CD14-positive monocyte (primary cell): Measurements from ENCODE around the gene PLIN3. TPM values are rescaled to one million over a fixed set of nuclear protein-coding genes. Genes with fewer than 3 reads are reported as not detected.

Source experiments
- DNase-seq, 3 donors: peaks; one replicate each; pipeline ENCODE4 v3.0.0-alpha.2; 2011 to 2022
- H2AFZ ChIP-seq: 2 replicates; pipeline ENCODE4 v1.6.0; 2012; ENCODE audit warnings: mild to moderate bottlenecking, low read depth, low read length, inconsistent platforms; ENCODE audit not compliant: insufficient read depth, poor library complexity, severe bottlenecking
- H3K27ac ChIP-seq, 2 donors: 1 replicate in 1 of 2; 2 replicates in 1 of 2; pipeline ENCODE4 v1.5.1; 2012 to 2013; ENCODE audit warnings: low read length in 2 of 2, control low read depth in 1 of 2, inconsistent platforms in 1 of 2, low read depth in 1 of 2, mild to moderate bottlenecking in 1 of 2
- H3K27me3 ChIP-seq, 2 donors: one replicate each; pipeline versions ENCODE4 v1.6.0 to v1.6.1; 2011 to 2013; ENCODE audit warnings: low read length in 2 of 2; ENCODE audit not compliant: control insufficient read depth in 2 of 2, insufficient read depth in 2 of 2
- H3K36me3 ChIP-seq, 2 donors: replicated peaks in 1 of 2; 1 replicate in 1 of 2; 2 replicates in 1 of 2; pipeline versions ENCODE4 v1.5.1 to v1.6.1; 2012 to 2013; ENCODE audit warnings: low read length in 2 of 2, control low read depth in 1 of 2, inconsistent platforms in 1 of 2, mild to moderate bottlenecking in 1 of 2; ENCODE audit not compliant: insufficient read depth in 2 of 2, control insufficient read depth in 1 of 2
- H3K4me1 ChIP-seq, 2 donors: 1 replicate in 1 of 2; 2 replicates in 1 of 2; pipeline versions ENCODE4 v1.5.1 to v1.6.1; 2012 to 2013; ENCODE audit warnings: low read length in 2 of 2, control low read depth in 1 of 2, inconsistent platforms in 1 of 2, mild to moderate bottlenecking in 1 of 2, moderate library complexity in 1 of 2; ENCODE audit not compliant: insufficient read depth in 2 of 2, control insufficient read depth in 1 of 2
- H3K4me2 ChIP-seq: replicated peaks from 2 replicates; pipeline ENCODE3; 2012; ENCODE audit warnings: low read length, moderate library complexity, mild to moderate bottlenecking; ENCODE audit not compliant: poor library complexity, severe bottlenecking; ENCODE audit errors: extremely low read depth
- H3K4me3 ChIP-seq, 3 experiments: fragments of 200-600 bp in 1 of 3; sonication (generic) in 1 of 3; replicated peaks in 1 of 3; 1 replicate in 2 of 3; 2 replicates in 1 of 3; pipeline ENCODE4 v1.5.1; 2011 to 2013; ENCODE audit warnings: low read length in 3 of 3, mild to moderate bottlenecking in 3 of 3, control low read depth in 2 of 3, low read depth in 2 of 3, inconsistent platforms in 1 of 3, moderate library complexity in 1 of 3
- H3K79me2 ChIP-seq: 2 replicates; pipeline ENCODE4 v1.6.0; 2012; ENCODE audit warnings: mild to moderate bottlenecking, control low read depth, inconsistent platforms, low read length, moderate library complexity; ENCODE audit not compliant: insufficient read depth
- H3K9ac ChIP-seq: 2 replicates; pipeline ENCODE4 v1.6.0; 2017; ENCODE audit warnings: low read length, mild to moderate bottlenecking; ENCODE audit not compliant: insufficient read depth, poor library complexity, severe bottlenecking
- H3K9me3 ChIP-seq, 2 donors: replicated peaks in 1 of 2; 1 replicate in 1 of 2; 2 replicates in 1 of 2; pipeline versions ENCODE4 v1.5.1 to v1.6.1; 2012 to 2013; ENCODE audit warnings: low read length in 2 of 2, control low read depth in 1 of 2; ENCODE audit not compliant: control insufficient read depth in 1 of 2, insufficient read depth in 1 of 2
- H4K20me1 ChIP-seq: 2 replicates; pipeline ENCODE4 v1.6.0; 2012; ENCODE audit warnings: mild to moderate bottlenecking, low read length, control low read depth, moderate library complexity; ENCODE audit not compliant: insufficient read depth
- H3K27ac Mint-ChIP-seq, 7 donors: one replicate each; pipeline ENCODE4 v1.8.0; 2020; ENCODE audit warnings: mild to moderate bottlenecking in 7 of 7, mixed read lengths in 7 of 7, moderate library complexity in 6 of 7, inconsistent platforms in 2 of 7
- H3K27me3 Mint-ChIP-seq, 3 donors: one replicate each; pipeline ENCODE4 v1.8.0; 2021 to 2022; ENCODE audit warnings: low read depth in 3 of 3, mild to moderate bottlenecking in 3 of 3, mixed read lengths in 3 of 3, moderate library complexity in 3 of 3, inconsistent platforms in 1 of 3
- H3K36me3 Mint-ChIP-seq, 2 donors: one replicate each; pipeline ENCODE4 v1.8.0; 2020; ENCODE audit warnings: mixed read lengths in 2 of 2, inconsistent platforms in 1 of 2, mild to moderate bottlenecking in 1 of 2
- H3K4me1 Mint-ChIP-seq: one replicate; pipeline ENCODE4 v1.8.0; 2020; ENCODE audit warnings: mild to moderate bottlenecking, mixed read lengths
- H3K4me3 Mint-ChIP-seq, 2 donors: one replicate each; pipeline ENCODE4 v1.8.0; 2020; ENCODE audit warnings: mild to moderate bottlenecking in 2 of 2, mixed read lengths in 2 of 2, moderate library complexity in 1 of 2
- H3K9me3 Mint-ChIP-seq, 7 donors: one replicate each; pipeline ENCODE4 v1.8.0; 2020 to 2022; ENCODE audit warnings: mixed read lengths in 7 of 7, mild to moderate bottlenecking in 6 of 7, moderate library complexity in 6 of 7, inconsistent platforms in 2 of 7
- WGBS: methylation state at CpG from one replicate; pipeline ENCODE4 v1.1.5; 2013; ENCODE audit warnings: missing lambda C conversion rate; ENCODE audit not compliant: insufficient coverage; 5-methylcytosine and 5-hydroxymethylcytosine counted together
- intact Hi-C, 2 donors: fragments of 100-400 bp; cut with micrococcal nuclease; formaldehyde crosslinking; loops; one replicate each; pipeline versions ENCODE4 v1.15.0 to v1.15.1; 2023
- polyA plus RNA-seq, 3 donors: library from polyadenylated mRNA; depleted of rRNA in 1 of 3; unstranded in 2 of 3; stranded (reverse) in 1 of 3; fragments of 300-500 nt in 2 of 3; fragments of >200 nt in 1 of 3; fragmentation: Illumina TruSeq in 2 of 3; gene quantifications; 1 replicate in 2 of 3; 2 replicates in 1 of 3; pipeline ENCODE4 v1.2.3, GENCODE V29; 2012 to 2021
- TF ChIP-seq, protein P1 (sequence below): fragments of 200-600 bp; IDR thresholded peaks from one replicate; pipeline ENCODE4 v1.8.0; 2022; ENCODE audit warnings: antibody characterized with exemption, mild to moderate bottlenecking

The PLIN3 gene
- polyA plus RNA-seq, 3 donors: 78.8 to 151 (median 138) TPM

DNA sequence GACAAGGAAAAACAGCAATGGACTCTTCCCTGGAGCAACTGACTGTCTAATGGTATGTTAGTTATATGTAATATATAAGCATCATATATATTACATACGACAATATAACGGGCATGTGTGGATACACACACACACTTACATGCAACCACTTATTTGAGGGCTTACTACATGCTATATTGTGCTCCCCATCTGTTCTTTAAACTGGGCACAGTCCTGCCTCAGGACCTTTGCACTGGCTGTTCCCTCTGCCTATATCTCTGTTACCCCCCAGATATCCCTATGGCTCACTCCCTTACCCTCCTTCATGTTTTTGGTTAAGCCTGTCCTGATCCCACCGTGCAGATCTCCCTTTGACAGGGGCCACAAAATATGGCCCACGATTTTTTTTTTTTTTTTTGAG lies 46.2 kb downstream of the PLIN3 start:
- Mint-ChIP-seq H3K27me3 (peaks cover 0 to 2% (median 0%) of the 10 kb centered on the region in 3 donors), H3K4me1 (no peaks in the 10 kb centered on the region), H3K36me3 (peaks cover 44 to 65% of the 10 kb centered on the region in 2 donors), H3K9me3 (peaks cover 0 to 2% (median 0%) of the 10 kb centered on the region in 7 donors), H3K27ac (no peak overlapping the region), H3K4me3 (no peak overlapping the region)
- Histone ChIP-seq H3K27ac (no peak overlapping the region), H3K36me3 (peaks cover 33 to 60% of the 10 kb centered on the region in 2 donors), H3K27me3 (no peaks in the 10 kb centered on the region), H3K4me3 (no peak overlapping the region), H3K4me1 (peaks cover under 1 to 8% of the 10 kb centered on the region in 2 donors), H3K4me2 (no peak overlapping the region), H2AFZ (no peak overlapping the region), H4K20me1 (peaks cover 94% of the 10 kb centered on the region), H3K9me3 (no peaks in the 10 kb centered on the region), H3K9ac (no peak overlapping the region), H3K79me2 (peaks cover 70% of the 10 kb centered on the region)
- intact Hi-C loops: no loop called here
- 80% methylated on average over 2 of the region's 4 CpGs for WGBS
- TF ChIP-seq, protein P1, sequence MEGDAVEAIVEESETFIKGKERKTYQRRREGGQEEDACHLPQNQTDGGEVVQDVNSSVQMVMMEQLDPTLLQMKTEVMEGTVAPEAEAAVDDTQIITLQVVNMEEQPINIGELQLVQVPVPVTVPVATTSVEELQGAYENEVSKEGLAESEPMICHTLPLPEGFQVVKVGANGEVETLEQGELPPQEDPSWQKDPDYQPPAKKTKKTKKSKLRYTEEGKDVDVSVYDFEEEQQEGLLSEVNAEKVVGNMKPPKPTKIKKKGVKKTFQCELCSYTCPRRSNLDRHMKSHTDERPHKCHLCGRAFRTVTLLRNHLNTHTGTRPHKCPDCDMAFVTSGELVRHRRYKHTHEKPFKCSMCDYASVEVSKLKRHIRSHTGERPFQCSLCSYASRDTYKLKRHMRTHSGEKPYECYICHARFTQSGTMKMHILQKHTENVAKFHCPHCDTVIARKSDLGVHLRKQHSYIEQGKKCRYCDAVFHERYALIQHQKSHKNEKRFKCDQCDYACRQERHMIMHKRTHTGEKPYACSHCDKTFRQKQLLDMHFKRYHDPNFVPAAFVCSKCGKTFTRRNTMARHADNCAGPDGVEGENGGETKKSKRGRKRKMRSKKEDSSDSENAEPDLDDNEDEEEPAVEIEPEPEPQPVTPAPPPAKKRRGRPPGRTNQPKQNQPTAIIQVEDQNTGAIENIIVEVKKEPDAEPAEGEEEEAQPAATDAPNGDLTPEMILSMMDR: no peak
- DNase-seq: no peak

DNA sequence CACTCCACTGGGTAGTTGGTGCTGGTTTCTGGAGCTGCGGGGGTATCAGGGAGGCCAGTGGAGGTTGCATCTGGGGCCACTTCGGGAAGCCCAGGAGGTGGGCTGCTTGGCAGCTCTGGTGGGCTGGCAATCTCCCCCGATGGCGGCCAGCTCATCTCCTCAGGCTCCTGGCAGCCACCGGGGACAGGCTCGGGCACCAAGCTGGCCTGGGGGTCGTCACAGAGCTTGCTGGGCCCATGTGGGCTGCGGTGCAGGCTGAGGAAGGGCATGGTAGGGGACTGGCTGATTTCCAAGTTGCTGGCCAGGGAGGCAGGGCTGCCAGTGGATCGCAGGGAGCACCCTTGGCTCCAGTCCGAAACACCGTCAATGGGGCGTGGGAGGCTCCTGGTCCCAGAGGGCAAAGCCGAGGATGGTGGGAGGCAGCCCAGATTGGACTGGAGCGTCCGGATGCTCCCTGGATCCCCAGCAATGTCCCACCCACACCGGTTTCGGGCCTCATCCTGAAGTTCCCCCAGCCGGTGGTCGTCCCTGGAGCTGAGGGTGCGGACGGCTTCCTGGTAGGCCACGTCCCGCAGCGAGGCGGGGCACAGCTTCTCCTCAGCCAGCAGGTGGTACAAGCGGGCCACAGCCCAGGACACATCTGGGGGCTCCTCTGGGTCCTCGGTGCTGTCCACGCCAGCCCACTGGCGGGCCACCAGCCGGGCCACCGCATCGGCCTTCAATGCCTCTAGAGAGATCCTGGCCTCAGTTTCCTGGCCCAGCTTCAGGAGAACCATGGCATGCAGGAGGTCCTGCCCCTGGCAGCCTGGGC lies 49.8 kb downstream of the PLIN3 start:
- Histone ChIP-seq H3K4me1 (peaks cover 35 to 38% of the 10 kb centered on the region in 2 donors), H3K27ac (no peak overlapping the region), H3K9ac (no peak overlapping the region), H3K79me2 (peaks cover 38% of the 10 kb centered on the region), H3K27me3 (no peaks in the 10 kb centered on the region), H3K4me3 (no peak overlapping the region), H2AFZ (no peak overlapping the region), H3K9me3 (no peaks in the 10 kb centered on the region), H3K4me2 (no peak overlapping the region), H3K36me3 (peaks cover 29 to 45% of the 10 kb centered on the region in 2 donors), H4K20me1 (peaks cover 76% of the 10 kb centered on the region)
- Mint-ChIP-seq H3K4me1 (peaks cover 20% of the 10 kb centered on the region), H3K27me3 (peaks cover 0 to 6% (median 0%) of the 10 kb centered on the region in 3 donors), H3K4me3 (no peak overlapping the region), H3K9me3 (peaks cover 0 to 2% (median 0%) of the 10 kb centered on the region in 7 donors), H3K36me3 (peaks cover 39 to 55% of the 10 kb centered on the region in 2 donors), H3K27ac (peak overlapping the region in 2 of 7 donors; percentile 12 to 14)
- TF ChIP-seq, protein P1: no peak
- intact Hi-C loops: no loop called here
- 95% methylated on average over 30 of the region's 32 CpGs for WGBS
- DNase-seq: no peak
